HG03108 (cell line): ENCODE data around the gene EPS8.
A peak's percentile ranks its signal among the peaks of the same experiment; 100 is the strongest.
"Not testable (repeated sequence)": the region's sequence is repeated elsewhere in the genome, so short reads cannot be mapped to it uniquely, and the experiment has no call there.

Source experiments
- ATAC-seq: cut with Tn5 transposase; IDR thresholded peaks from one replicate; pipeline ENCODE4 v1.9.1; 2021; ENCODE audit warnings: moderate library complexity; ENCODE audit not compliant: unreplicated experiment

The EPS8 gene

GRCh38 chr12:15762162-15762561 lies 27.0 kb downstream of the EPS8 start:
- not testable (repeated sequence) for ATAC-seq

- no peak for ATAC-seq
Observed at GRCh38 chr12:15757553-15758255, 31.5 kb downstream of the EPS8 start.

- ATAC-seq: no peak
Observed at GRCh38 chr12:15756822-15757221, 32.4 kb downstream of the EPS8 start.

GRCh38 chr12:15754233-15754632 lies 35.0 kb downstream of the EPS8 start:
- no peak for ATAC-seq

- no peak for ATAC-seq
Observed at GRCh38 chr12:15752785-15753184, 36.4 kb downstream of the EPS8 start.

- ATAC-seq: no peak
Observed at GRCh38 chr12:15751741-15752140, 37.4 kb downstream of the EPS8 start.

- ATAC-seq: no peak
Observed at GRCh38 chr12:15749937-15750336, 39.3 kb downstream of the EPS8 start.

- not testable (repeated sequence) for ATAC-seq
Observed at GRCh38 chr12:15741870-15742269, 47.3 kb downstream of the EPS8 start.

GRCh38 chr12:15741082-15741481 lies 48.1 kb downstream of the EPS8 start:
- no peak for ATAC-seq

GRCh38 chr12:15740389-15740788 lies 48.8 kb downstream of the EPS8 start:
- not testable (repeated sequence) for ATAC-seq

GRCh38 chr12:15738438-15739015 lies 50.7 kb downstream of the EPS8 start:
- no peak for ATAC-seq

- ATAC-seq: no peak
Observed at GRCh38 chr12:15735837-15736615, 53.2 kb downstream of the EPS8 start.

- ATAC-seq: no peak
Observed at GRCh38 chr12:15733136-15733535, 56.1 kb downstream of the EPS8 start.

GRCh38 chr12:15732341-15733061 lies 56.7 kb downstream of the EPS8 start:
- ATAC-seq: peak; percentile 66

- ATAC-seq: no peak
Observed at GRCh38 chr12:15731940-15732339, 57.2 kb downstream of the EPS8 start.

- no peak for ATAC-seq
Observed at GRCh38 chr12:15729097-15729496, 60.1 kb downstream of the EPS8 start.

GRCh38 chr12:15728118-15728598 lies 61.0 kb downstream of the EPS8 start:
- no peak for ATAC-seq

GRCh38 chr12:15726878-15727150 lies 62.4 kb downstream of the EPS8 start:
- ATAC-seq: no peak

GRCh38 chr12:15726027-15726877 lies 62.9 kb downstream of the EPS8 start:
- ATAC-seq: no peak

GRCh38 chr12:15722951-15723350 lies 66.2 kb downstream of the EPS8 start:
- ATAC-seq: no peak
